ENCODE measurements around the gene RNASEL.

- TF ChIP-seq CTCF (conservative IDR thresholded peaks at IDR 0.05; ENCODE audit: low read depth in 2 of 2) (no peak), ZNF114 (CRISPR knock-in tag; IDR thresholded peaks at IDR 0.05) (no peak), EZH2 (IDR thresholded peaks at IDR 0.05; ENCODE audit: low read depth, unreplicated experiment) (no peak), POLR2AphosphoS5 (IDR thresholded peaks at IDR 0.05; ENCODE audit: low read depth) (no peak), REST (IDR thresholded peaks at IDR 0.05; ENCODE audit: unreplicated experiment) (no peak), ZNF331 (CRISPR knock-in tag; IDR thresholded peaks at IDR 0.05; ENCODE audit: low read depth) (no peak), ETS1 (IDR thresholded peaks at IDR 0.05) (no peak)
Observed at GRCh38 chr1:182637769-182638168, 48.7 kb upstream of the RNASEL start.

All from GM23338 (cell line).